Activated naive CD8-positive, alpha-beta T cell treated with anti-CD3 and anti-CD28 coated beads, Interleukin-2, amount 10 ng/mL, durations not matched to agents 7 days and 5 days (primary cell): Measurements from ENCODE around the gene OR14C36. TPM values are rescaled to one million over a fixed set of nuclear protein-coding genes. Genes with fewer than 3 reads are reported as not detected.

ENCODE experiments used
- ATAC-seq: fragments of 150-1000 bp; cut with Tn5 transposase; one replicate; pipeline ENCODE4 v1.10.0; 2021; ENCODE audit warnings: low read depth, moderate library complexity
- POLR2A ChIA-PET: fragments of 350-600 bp; sonication (Branson Sonifier 250); formaldehyde crosslinking; loops from one replicate; lab custom pipeline; 2021; ENCODE audit warnings: antibody characterized with exemption; lab: Charles Lee
- DNase-seq: peaks from one replicate; pipeline ENCODE4 v3.0.0; 2021
- H3K27ac Mint-ChIP-seq: one replicate; pipeline ENCODE4 v1.8.0; 2022; ENCODE audit warnings: mild to moderate bottlenecking, mixed read lengths
- H3K27me3 Mint-ChIP-seq: one replicate; pipeline ENCODE4 v1.8.0; 2022; ENCODE audit warnings: mild to moderate bottlenecking, moderate library complexity, mixed read lengths
- H3K36me3 Mint-ChIP-seq: one replicate; pipeline ENCODE4 v1.8.0; 2021; ENCODE audit warnings: mild to moderate bottlenecking, mixed read lengths
- H3K4me1 Mint-ChIP-seq: one replicate; pipeline ENCODE4 v1.8.0; 2021; ENCODE audit warnings: mixed read lengths
- H3K4me3 Mint-ChIP-seq: one replicate; pipeline ENCODE4 v1.8.0; 2022; ENCODE audit warnings: mild to moderate bottlenecking, moderate library complexity, mixed read lengths
- H3K9me3 Mint-ChIP-seq: one replicate; pipeline ENCODE4 v1.8.0; 2021; ENCODE audit warnings: mixed read lengths
- total RNA-seq, 2 experiments: library from RNA; stranded (reverse); gene quantifications; one replicate each; pipeline ENCODE4 v1.2.3, GENCODE V29; 2021

OR14C36 gene
- total RNA-seq, 2 experiments from 2014 or later = not detected

- POLR2A ChIA-PET = no interaction called here
These were observed 28.3 kb downstream of the OR14C36 start for GRCh38 chr1:248376916-248377315.

GRCh38 chr1:248380854-248381253 is 32.3 kb downstream of the OR14C36 start:
- no peaks in the 10 kb centered on the region for H3K4me1 Mint-ChIP-seq
- POLR2A ChIA-PET = no interaction called here
- no peaks in the 10 kb centered on the region for H3K36me3 Mint-ChIP-seq
- no peak overlapping the region for H3K4me3 Mint-ChIP-seq
- H3K27ac Mint-ChIP-seq = no peak overlapping the region
- DNase-seq (no peak), ATAC-seq (no peak)
- no peaks in the 10 kb centered on the region for H3K9me3 Mint-ChIP-seq
- no peaks in the 10 kb centered on the region for H3K27me3 Mint-ChIP-seq

More at GRCh38 chr1:248376916-248377315, 28.3 kb downstream of the OR14C36 start:
- DNase-seq (no peak), ATAC-seq (no peak)
- no peak overlapping the region for H3K27ac Mint-ChIP-seq
- no peaks in the 10 kb centered on the region for H3K36me3 Mint-ChIP-seq
- H3K4me1 Mint-ChIP-seq = peaks cover 5% of the 10 kb centered on the region
- H3K27me3 Mint-ChIP-seq = no peaks in the 10 kb centered on the region
- H3K4me3 Mint-ChIP-seq = no peak overlapping the region
- H3K9me3 Mint-ChIP-seq = no peaks in the 10 kb centered on the region

- DNase-seq (no peak), ATAC-seq (no peak)
- Mint-ChIP-seq H3K27me3 (peaks cover 7% of the 10 kb centered on the region), H3K9me3 (no peaks in the 10 kb centered on the region), H3K4me3 (no peak overlapping the region), H3K27ac (no peak overlapping the region), H3K36me3 (no peaks in the 10 kb centered on the region), H3K4me1 (no peaks in the 10 kb centered on the region)
- POLR2A ChIA-PET = no interaction called here
These were observed 39.9 kb downstream of the OR14C36 start for GRCh38 chr1:248388426-248388825.

- H3K27me3 Mint-ChIP-seq = peaks cover 9% of the 10 kb centered on the region
- no peak overlapping the region for H3K4me3 Mint-ChIP-seq
- DNase-seq (no peak), ATAC-seq (no peak)
- H3K36me3 Mint-ChIP-seq = no peaks in the 10 kb centered on the region
- H3K27ac Mint-ChIP-seq = no peak overlapping the region
- POLR2A ChIA-PET = no interaction called here
- H3K4me1 Mint-ChIP-seq = no peaks in the 10 kb centered on the region
- peaks cover 3% of the 10 kb centered on the region for H3K9me3 Mint-ChIP-seq
These were observed 44.5 kb downstream of the OR14C36 start for GRCh38 chr1:248393050-248393449.

Other genes starting within 250 kb of the OR14C36 start
- gene OR2M5, start 203.6 kb upstream of the OR14C36 start, total RNA-seq = not detected
- not detected for gene OR2M2, start 174.0 kb upstream of the OR14C36 start, total RNA-seq
- not detected for gene OR2M3, start 151.5 kb upstream of the OR14C36 start, total RNA-seq
- not detected for gene OR2M4, start 117.4 kb upstream of the OR14C36 start, total RNA-seq
- gene OR2T33, start 70.8 kb upstream of the OR14C36 start, total RNA-seq = not detected
- gene OR2T12, start 45.4 kb upstream of the OR14C36 start, total RNA-seq = not detected
- gene OR2M7, start 24.2 kb upstream of the OR14C36 start, total RNA-seq = not detected
- gene OR2T4, start 12.9 kb downstream of the OR14C36 start, total RNA-seq = not detected
- not detected for gene OR2T6, start 27.0 kb downstream of the OR14C36 start, total RNA-seq
- not detected for gene OR2T1, start 54.3 kb downstream of the OR14C36 start, total RNA-seq
- not detected for gene OR2T2, start 96.9 kb downstream of the OR14C36 start, total RNA-seq
- not detected for gene OR2T3, start 124.6 kb downstream of the OR14C36 start, total RNA-seq
- not detected for gene OR2T5, start 139.8 kb downstream of the OR14C36 start, total RNA-seq
- gene OR2G6, start 159.3 kb downstream of the OR14C36 start, total RNA-seq = not detected
- gene OR2T29, start 214.0 kb downstream of the OR14C36 start, total RNA-seq = not detected
- gene OR2T34, start 226.0 kb downstream of the OR14C36 start, total RNA-seq = not detected
- not detected for gene OR2T10, start 248.9 kb downstream of the OR14C36 start, total RNA-seq